Panc1 (cell line): ENCODE results near the gene PPP4R3B. TPM values are rescaled to one million over a fixed set of nuclear protein-coding genes. Genes with fewer than 3 reads are reported as not detected.

Source experiments
- total RNA-seq: library from RNA; stranded (reverse); gene quantifications from one replicate; pipeline ENCODE4 v1.2.1, GENCODE V29; 2021; ENCODE audit not compliant: unreplicated experiment

PPP4R3B gene
- total RNA-seq, 1 experiment from 2014 or later = 50.7 TPM

Other genes starting within 250 kb of the PPP4R3B start
- gene CCDC88A, start 197.8 kb downstream of the PPP4R3B start, total RNA-seq = 99.8 TPM
- 41.5 TPM for gene CFAP36, start 97.9 kb downstream of the PPP4R3B start, total RNA-seq
- 50.1 TPM for gene PNPT1, start 76.2 kb upstream of the PPP4R3B start, total RNA-seq